SK-MEL-5 (cell line): ENCODE results near the gene PIK3IP1. TPM values are rescaled to one million over a fixed set of nuclear protein-coding genes. Genes with fewer than 3 reads are reported as not detected.
A peak's percentile ranks its signal among the peaks of the same experiment; 100 is the strongest.
"Not testable (repeated sequence)": the region's sequence is repeated elsewhere in the genome, so short reads cannot be mapped to it uniquely, and the experiment has no call there.

Experiments
- DNase-seq: peaks from one replicate; pipeline ENCODE4 v3.0.0-alpha.2; 2016; ENCODE audit warnings: low read depth, low spot score
- in situ Hi-C: cut with HindIII; loops from 2 replicates; pipeline ENCODE4 v1.10.0; 2016; ENCODE audit warnings: low sequenced_read_pairs, high pct_unique_total_duplicates, low pct_unique_long_range_greater_than_20kb
- total RNA-seq: library from RNA; depleted of rRNA; stranded (reverse); fragments of >200 nt; shearing (Covaris generic); gene quantifications from 2 replicates; pipeline ENCODE4 v1.2.3, GENCODE V29; 2014

Gene PIK3IP1
- total RNA-seq, 1 experiment from 2014 or later, result 2.7 TPM

DNA sequence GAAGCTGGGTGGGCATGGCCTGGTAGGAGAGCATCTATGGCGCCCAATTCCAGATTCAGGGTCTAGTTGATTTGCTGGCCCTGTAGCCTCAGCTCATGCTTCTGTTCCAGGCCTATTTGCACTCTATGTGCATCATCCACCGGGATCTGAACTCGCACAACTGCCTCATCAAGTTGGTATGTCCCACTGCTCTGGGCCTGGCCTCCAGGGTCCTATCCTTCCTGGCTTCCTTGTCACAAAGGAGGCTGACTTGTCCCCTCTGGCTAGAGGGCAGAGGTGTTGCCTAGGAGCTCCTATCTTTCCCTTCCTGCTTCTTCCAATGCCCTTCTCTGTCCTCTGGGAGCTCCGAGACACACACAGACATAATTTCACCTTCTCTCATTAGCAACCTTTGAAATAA, 21.3 kb downstream of the PIK3IP1 start:
- in situ Hi-C loops, result no loop called here
- no peak for DNase-seq

DNA sequence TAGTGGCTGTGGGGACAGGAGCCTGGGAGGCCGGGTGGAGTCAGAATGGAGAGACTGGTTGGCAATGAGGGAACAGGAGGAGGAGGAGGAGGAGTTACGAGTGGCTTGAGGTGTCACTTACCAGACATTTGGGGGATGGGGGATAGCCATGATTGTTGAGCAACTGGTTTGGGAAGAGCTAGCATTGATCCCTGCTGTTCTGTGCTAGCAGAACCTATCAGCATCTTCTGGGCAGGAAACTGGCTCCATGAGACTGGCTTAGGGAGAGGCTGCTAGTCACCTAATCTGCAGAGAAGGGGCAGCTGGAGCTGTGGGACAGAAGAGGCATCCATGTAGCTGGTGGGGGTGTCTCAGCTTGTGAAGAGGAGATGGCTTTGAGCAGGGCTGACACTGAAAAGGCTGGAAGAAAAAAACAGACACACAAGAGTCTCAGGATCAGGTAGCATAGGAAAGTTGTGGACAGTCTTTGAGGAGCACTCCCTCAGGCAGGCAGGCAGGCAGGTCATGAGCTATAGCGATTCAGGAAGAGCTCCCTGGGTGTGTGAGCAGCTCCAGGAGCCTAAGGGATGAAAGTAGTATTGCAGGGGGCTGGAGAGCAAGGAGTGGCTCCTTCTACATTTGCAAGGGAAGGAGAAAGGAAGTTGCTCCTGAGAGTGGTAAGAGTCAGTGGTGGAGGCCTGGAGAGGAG, 22.3 kb downstream of the PIK3IP1 start:
- DNase-seq, result peak; percentile 16
- in situ Hi-C loops, result no loop called here

DNA sequence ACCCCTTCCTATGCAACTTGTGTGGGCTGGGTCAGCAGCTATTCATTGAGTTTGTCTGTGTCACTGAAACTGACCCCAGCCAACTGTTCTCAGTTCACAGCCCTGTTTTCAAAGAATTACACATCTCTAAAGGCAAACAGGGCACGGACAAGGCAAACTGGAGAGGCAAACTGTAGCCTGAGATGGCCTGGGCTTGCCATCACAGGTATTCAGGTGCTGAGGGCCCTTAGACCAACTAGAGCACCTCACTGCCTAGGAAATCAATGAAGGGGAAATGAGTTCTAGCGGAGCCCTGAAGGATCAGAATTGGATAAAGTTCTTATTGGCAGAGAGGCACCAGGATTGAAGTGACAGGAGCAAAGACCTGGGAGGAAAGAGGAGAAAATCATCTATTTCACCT, 24.0 kb downstream of the PIK3IP1 start:
- no peak for DNase-seq
- in situ Hi-C loops, result no loop called here

DNA sequence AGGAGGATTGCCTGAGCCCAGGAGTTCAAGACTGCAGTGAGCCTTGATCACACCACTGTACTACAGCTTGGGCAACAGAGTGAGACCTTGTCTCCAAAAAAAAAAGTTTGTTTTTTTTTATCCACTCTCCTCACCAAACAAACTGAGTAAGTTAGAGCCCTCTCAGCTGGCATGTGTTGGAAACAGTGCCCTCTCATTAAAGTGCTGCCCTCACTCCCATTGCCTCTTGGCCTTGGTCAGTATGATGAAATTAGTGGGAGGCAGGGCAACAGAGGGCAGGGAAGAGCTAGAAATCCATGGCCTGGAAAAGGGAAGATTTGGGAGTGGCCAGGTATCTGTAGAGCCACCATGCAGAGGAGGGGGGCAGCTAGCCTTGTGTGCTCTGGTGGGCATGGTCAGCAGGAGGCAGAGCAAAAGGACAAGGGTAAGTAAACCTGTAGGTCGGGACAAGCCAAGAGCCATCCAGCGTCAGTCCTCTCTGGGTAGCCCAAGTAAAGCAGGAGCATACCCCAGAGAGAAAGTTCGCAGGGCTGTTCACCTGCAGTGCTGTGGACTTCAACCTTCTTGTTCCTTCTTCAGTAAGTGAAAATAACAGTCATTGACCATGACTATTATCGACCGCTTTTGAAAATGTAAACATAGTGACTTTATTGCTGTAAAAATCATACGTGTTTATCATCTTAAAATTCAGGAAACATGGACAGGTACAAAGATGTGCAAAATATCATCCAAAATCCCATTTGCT, 28.2 kb downstream of the PIK3IP1 start:
- in situ Hi-C loops, result no loop called here
- no peak for DNase-seq

DNA sequence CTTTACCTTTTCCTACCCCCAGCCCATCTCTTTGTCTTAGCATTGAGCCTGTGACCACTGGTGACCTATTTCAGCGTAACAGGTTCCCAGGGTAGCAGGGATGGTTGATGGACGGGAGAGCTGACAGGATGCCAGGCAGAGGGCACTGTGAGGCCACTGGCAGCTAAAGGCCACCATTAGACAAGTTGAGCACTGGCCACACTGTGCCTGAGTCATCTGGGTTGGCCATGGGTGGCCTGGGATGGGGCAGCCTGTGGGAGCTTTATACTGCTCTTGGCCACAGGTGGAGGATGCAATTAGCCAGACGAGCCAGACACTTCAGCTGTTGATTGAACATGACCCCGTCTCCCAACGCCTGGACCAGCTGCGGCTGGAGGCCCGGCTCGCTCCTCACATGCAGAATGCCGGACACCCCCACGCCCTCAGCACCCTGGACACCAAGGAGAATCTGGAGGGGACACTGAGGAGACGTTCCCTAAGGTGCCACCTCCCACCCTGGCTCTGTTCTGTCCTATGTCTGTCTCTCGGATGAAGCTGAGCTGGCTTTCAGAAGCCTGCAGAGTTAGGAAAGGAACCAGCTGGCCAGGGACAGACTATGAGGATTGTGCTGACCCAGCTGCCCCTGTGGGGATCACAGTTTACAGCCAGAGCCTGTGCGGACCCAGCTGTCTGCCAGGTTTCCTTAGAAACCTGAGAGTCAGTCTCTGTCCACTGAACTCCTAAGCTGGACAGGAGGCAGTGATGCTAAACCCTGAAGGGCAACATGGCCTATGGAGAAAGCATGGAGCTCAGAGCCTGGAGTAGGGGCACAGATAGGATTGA, 29.8 kb downstream of the PIK3IP1 start:
- DNase-seq, result no peak
- in situ Hi-C loops, result no loop called here

DNA sequence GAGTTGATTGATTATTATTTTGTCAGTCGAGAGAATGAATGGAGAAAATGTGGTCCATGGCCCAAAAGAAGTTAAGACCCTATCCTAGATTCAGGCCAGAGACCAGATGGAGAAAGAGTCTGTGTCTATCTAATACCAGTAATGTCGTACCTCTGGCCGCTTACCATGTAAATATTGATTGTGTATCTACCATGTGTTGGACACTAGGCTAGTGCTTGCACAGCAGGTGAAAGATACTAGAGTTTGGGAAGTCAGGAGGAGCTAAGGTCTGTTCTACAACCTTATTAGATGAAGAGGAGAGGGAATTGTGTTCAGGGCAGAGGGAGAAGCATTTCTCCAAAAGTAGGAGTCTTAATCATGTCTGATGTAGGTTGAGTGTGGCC, 31.8 kb downstream of the PIK3IP1 start:
- no peak for DNase-seq
- in situ Hi-C loops, result no loop called here

DNA sequence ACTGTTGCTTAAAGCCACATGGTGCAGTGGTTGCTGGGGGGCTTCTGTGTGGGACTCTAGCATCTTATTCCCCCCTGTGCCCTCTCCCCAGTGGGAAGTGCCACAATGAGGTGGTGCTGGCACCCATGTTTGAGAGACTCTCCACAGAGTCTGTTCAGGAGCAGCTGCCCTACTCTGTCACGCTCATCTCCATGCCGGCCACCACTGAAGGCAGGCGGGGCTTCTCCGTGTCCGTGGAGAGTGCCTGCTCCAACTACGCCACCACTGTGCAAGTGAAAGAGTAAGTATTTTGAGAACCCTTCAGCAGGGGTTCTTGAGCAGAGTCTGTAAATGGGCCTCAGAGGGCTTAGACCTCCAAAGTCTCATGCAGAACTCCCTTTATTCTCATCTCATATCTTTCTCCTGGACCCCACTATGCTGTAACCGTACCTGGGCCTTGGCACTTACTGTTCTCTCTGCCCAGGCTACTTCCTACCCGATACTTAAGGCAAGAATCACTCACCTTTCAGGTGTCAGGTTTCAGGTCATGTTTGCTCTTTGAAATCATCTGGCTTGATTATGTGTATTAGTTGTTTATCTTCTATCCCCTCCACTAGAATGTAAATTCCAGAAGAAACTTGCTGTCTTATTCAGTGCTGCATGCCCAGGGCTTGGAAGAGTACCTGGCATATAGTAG, 32.4 kb downstream of the PIK3IP1 start:
- in situ Hi-C loops, result no loop called here
- no peak for DNase-seq

DNA sequence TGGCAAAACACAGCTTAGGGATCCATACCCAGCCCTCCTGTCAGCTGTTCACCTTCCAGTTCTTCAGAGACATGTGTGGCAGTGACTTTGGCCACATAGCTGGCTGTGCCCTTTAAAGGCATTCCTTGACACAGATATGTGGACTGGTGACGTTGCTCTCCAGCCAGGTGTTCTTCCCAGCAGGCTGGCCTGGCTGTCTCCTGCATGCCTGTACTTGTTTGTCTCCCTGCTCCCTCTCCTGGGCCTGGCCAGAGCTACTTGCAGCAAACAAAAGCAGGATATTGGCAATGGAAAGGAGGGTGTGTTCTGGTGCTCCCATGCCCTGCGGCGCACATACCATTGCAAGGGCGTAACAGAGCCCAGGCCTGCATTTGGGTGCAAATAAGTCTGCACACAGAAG, 38.3 kb downstream of the PIK3IP1 start:
- no peak for DNase-seq
- in situ Hi-C loops, result no loop called here

DNA sequence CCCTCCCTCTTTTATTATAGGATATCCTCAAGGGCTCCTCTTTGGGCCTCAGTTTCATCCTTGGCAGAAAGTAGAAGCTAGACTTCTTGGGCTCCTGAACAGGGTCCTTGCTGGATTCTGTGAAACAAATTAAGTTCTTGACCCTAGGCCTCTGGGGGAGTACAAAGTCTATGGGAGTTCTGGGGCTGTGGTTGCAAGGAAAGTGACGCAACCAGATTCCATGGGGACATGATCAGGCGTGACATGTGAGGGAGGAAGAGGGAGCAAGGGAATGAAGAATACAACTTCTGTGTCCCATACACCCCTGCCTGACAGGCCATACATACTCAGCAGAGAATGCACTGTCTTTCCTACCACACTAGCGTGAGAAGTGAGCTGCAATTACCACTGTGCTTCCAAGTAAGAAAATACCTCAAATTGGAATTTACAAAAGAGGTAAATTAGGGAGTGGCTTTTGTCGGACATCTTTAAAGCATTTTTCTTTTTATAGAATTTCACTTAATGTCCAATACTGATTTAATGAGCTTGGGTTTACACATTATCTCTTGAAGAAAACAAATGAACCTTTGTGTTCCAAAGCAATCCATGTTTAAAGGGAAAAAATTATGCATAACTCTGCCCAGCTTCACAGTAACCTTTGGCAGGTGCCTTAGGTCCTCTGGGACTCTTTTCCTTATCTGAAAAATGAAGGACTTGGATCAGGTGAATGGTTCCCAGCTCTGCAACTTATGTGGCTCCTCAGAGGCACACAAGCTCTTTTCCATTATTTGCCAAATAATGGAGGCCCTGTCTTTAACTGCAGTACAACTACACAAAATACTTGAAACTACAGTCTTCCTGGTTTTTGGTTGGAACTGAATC, 41.3 kb downstream of the PIK3IP1 start:
- peak; percentile 90 for DNase-seq
- in situ Hi-C loops, result no loop called here

DNA sequence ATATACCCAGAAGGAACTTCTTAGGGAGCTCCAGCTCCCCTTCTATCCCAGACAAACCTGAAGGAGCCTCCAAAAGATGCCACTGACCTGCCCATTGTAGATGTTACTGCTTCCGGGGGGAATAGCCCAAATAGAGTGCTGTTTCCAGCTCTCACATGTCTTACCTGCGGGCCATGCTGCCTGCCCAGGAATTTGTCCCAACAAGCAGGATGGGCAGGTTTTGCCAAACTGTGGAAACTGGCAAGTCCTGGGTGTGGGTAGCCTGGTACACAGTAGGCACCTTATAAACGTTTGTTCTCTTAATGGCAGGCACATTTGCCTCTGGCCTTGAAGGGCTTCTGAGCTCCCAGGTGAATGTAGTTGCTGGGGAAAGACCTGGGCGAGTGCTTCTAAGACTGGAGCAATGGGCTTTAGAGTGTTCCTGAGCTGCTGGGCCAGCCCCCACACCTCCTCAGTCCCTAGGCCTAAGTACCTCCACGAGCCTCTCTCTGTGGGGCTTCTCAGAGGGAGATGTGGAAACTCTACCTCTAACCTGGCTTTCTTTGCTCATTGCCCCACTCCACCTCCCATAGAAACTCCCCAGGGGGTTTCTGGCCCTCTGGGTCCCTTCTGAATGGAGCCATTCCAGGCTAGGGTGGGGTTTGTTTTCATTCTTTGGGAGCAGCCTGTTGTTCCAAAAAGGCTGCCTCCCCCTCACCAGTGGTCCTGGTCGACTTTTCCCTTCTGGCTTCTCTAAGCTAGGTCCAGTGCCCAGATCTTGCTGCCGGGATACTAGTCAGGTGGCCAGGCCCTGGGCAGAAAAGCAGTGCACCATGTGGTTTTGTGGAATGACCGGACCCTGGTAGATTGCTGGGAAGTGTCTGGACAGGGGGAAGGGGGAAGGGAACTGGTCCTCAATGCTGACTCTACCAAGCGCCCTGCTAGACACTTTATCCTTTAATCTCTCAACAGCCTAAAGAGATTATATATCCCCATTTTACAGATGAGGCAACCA, 43.0 kb downstream of the PIK3IP1 start:
- peak; percentile 23 for DNase-seq
- in situ Hi-C loops, result no loop called here

DNA sequence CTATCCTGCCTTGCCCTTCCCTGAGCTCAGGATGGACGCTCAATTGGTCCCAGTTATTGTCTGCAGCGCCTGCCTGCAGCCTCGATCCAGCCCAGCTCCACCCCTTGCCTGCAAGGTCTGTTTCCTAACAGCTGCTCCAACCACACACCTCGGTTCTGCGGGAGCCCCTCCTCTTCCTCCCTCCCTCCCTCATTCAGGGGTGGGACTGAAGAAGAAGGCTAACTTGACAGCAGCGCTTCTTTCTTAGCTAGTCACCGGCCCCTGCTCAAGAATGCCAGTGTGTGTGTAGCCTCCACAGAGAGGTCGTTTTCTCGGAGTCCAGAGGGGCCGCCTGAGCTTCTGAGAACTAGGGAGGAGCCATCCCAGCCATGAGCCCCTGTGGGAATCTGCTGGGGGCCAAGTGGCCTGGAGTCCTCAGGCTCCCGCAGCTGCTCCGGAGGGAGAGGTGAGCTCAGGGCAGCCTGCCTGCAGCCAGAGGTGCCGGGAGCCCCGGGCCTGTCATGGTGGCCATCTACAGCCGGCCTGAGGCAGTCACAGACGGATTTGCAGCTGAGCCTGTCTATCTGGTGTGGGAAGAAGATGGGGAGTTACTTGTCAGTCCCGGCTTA, 44.0 kb downstream of the PIK3IP1 start:
- in situ Hi-C loops, result no loop called here
- DNase-seq, result peak; percentile 88

DNA sequence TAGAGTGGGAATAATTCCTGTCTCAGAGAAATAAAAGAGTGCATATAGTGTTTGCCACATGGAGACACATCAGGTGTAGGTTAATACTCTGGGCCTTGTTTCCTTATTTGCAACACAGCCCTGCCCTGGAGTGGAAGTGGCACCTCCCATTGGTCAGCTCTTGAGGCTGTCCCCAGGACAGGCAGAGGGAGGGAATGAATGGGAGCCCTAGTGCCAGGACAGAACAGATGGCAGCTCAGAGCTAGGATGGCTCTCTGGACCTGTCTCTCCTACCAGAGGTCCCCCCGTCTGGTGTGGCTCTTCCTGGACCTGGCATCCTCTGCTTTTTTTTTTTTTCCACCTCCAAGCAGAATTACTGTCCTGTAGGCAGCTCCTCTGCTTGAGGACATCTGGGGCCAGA, 44.6 kb downstream of the PIK3IP1 start:
- peak; percentile 27 for DNase-seq
- in situ Hi-C loops, result no loop called here

DNA sequence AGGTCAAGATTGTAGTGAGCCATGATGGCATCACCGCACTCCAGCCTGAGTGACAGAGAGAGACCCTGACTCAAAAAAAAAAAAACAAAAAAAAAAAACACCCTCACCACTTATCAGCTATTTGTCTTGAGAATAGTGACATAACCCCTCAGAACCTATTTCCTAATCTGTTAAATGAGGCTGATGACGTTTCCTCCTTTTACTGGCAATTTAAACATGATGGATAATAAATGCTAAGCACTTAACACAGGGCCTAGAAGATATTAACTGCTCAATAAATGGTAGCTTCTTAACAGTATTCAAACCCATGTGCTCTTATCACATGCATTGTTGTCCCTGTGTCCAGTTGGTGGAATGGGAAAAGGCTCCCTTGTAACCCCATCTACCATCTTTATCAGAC, 45.6 kb downstream of the PIK3IP1 start:
- no peak for DNase-seq
- in situ Hi-C loops, result no loop called here

DNA sequence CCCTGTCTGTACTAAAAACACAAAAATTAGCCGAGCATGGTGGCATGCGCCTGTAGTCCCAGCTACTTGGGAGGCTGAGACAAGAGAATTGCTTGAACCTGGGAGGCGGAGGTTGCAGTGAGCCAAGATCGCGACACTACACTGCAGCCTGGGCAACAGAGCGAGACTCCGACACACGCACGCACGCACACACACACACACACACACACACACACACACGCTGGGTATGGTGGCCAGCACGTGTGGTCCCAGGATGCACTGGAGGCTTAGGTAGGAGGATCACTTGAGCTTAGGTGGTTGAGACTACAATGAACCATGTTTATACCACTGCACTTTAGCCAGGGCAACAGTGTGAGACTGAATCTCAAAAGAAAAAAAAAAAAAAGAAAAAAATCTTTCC, 46.3 kb downstream of the PIK3IP1 start:
- in situ Hi-C loops, DNase-seq: not testable (repeated sequence)

DNA sequence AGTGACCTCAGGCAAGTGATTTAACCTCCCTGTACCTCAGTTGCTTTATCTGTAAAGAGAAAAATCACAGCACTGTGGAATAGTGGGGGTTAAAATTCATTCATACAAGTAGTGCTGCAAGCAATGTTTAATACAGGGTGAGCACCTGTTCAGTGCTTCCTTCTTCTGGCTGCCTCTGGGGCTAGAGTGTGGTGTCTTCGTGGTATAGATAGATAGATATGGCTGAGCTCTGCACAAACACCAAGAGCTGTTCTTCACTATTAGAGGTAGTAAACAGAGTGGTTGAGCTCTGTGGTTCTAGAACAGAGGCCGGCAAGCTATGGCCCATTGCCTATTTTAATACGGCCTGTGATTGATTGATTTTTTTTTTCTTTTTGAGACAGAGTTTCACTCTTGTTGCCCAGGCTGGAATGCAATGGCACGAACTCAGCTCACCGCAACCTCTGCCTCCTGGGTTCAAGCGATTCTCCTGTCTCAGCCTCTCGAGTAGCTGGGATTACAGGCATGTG, 47.3 kb downstream of the PIK3IP1 start:
- in situ Hi-C loops, result no loop called here

More for the DNA sequence above, 47.3 kb downstream of the PIK3IP1 start:
- no peak for DNase-seq
